Activated gamma-delta T cell (primary cell): Measurements from ENCODE around the gene ART5.
"Not testable (repeated sequence)": the region's sequence is repeated elsewhere in the genome, so short reads cannot be mapped to it uniquely, and the experiment has no call there.

ENCODE experiments used
- DNase-seq: peaks from one replicate; lab custom pipeline; 2025; lab: John Stamatoyannopoulos, UW

The ART5 gene

GRCh38 chr11:3617990-3618389 is 23.8 kb downstream of the ART5 start:
- DNase-seq = no peak

GRCh38 chr11:3616721-3617460 is 24.9 kb downstream of the ART5 start:
- no peak for DNase-seq

- DNase-seq = no peak
Observed at GRCh38 chr11:3615998-3616397, 25.8 kb downstream of the ART5 start.

- DNase-seq = no peak
Observed at GRCh38 chr11:3614742-3615171, 27.0 kb downstream of the ART5 start.

- no peak for DNase-seq
Observed at GRCh38 chr11:3613998-3614741, 27.6 kb downstream of the ART5 start.

GRCh38 chr11:3611976-3612678 is 29.7 kb downstream of the ART5 start:
- DNase-seq = no peak

GRCh38 chr11:3610846-3611245 is 30.9 kb downstream of the ART5 start:
- no peak for DNase-seq

GRCh38 chr11:3609416-3610265 is 32.2 kb downstream of the ART5 start:
- no peak for DNase-seq

GRCh38 chr11:3605771-3606203 is 36.0 kb downstream of the ART5 start:
- no peak for DNase-seq

GRCh38 chr11:3605283-3605662 is 36.5 kb downstream of the ART5 start:
- DNase-seq = no peak

GRCh38 chr11:3604167-3604566 is 37.6 kb downstream of the ART5 start:
- no peak for DNase-seq

GRCh38 chr11:3600201-3600600 is 41.6 kb downstream of the ART5 start:
- not testable (repeated sequence) for DNase-seq

- DNase-seq = not testable (repeated sequence)
Observed at GRCh38 chr11:3597743-3598142, 44.0 kb downstream of the ART5 start.

- not testable (repeated sequence) for DNase-seq
Observed at GRCh38 chr11:3591326-3591725, 50.5 kb downstream of the ART5 start.

GRCh38 chr11:3590193-3590592 is 51.6 kb downstream of the ART5 start:
- DNase-seq = not testable (repeated sequence)

- DNase-seq = not testable (repeated sequence)
Observed at GRCh38 chr11:3588776-3589175, 53.0 kb downstream of the ART5 start.
